Ishikawa (cell line): ENCODE measurements around the gene NRM.

Experiments used
- CEBPB ChIP-seq: IDR thresholded peaks from 2 replicates; pipeline ENCODE4 v1.6.1; 2012
- CREB1 ChIP-seq: IDR thresholded peaks from 2 replicates; pipeline ENCODE4 v1.6.1; 2012; ENCODE audit warnings: low read depth
- EGR1 ChIP-seq: IDR thresholded peaks from 2 replicates; pipeline ENCODE4 v1.6.1; 2012
- EP300 ChIP-seq: IDR thresholded peaks from 2 replicates; pipeline ENCODE4 v1.6.1; 2012; ENCODE audit warnings: borderline replicate concordance
- FOXM1 ChIP-seq: IDR thresholded peaks from 2 replicates; pipeline ENCODE4 v1.6.1; 2012; ENCODE audit warnings: low read depth, borderline replicate concordance
- MAX ChIP-seq: IDR thresholded peaks from 2 replicates; pipeline ENCODE4 v1.6.1; 2012
- NFIC ChIP-seq: IDR thresholded peaks from 2 replicates; pipeline ENCODE4 v1.6.1; 2012
- RAD21 ChIP-seq: IDR thresholded peaks from 2 replicates; pipeline ENCODE4 v1.6.1; 2012; ENCODE audit warnings: low read depth
- REST ChIP-seq: IDR thresholded peaks from 2 replicates; pipeline ENCODE4 v1.6.1; 2012; ENCODE audit warnings: low read depth, mild to moderate bottlenecking
- TAF1 ChIP-seq: IDR thresholded peaks from 2 replicates; pipeline ENCODE4 v1.6.1; 2012; ENCODE audit warnings: low read depth, mild to moderate bottlenecking
- TCF12 ChIP-seq: IDR thresholded peaks from 2 replicates; pipeline ENCODE4 v1.6.1; 2012; ENCODE audit warnings: low read depth
- TEAD4 ChIP-seq: IDR thresholded peaks from 2 replicates; pipeline ENCODE4 v1.6.1; 2012
- USF1 ChIP-seq: IDR thresholded peaks from 2 replicates; pipeline ENCODE4 v1.6.1; 2012
- YY1 ChIP-seq: IDR thresholded peaks from 2 replicates; pipeline ENCODE4 v1.6.1; 2012; ENCODE audit warnings: low read depth
- ZBTB7A ChIP-seq: IDR thresholded peaks from 2 replicates; pipeline ENCODE4 v1.6.1; 2012; ENCODE audit warnings: low read depth

NRM gene

GRCh38 chr6:30707281-30707850 lies 16.6 kb upstream of the NRM start:
- TF ChIP-seq RAD21 (no peak), ZBTB7A (no peak), TCF12 (peak; percentile 81), NFIC (peak; percentile 95), EGR1 (no peak), YY1 (no peak), EP300 (peak; percentile 44), REST (no peak), TEAD4 (peak; percentile 35; the same call in 1 of the 2 replicates), CEBPB (peak; percentile 80; the same call in 1 of the 2 replicates), FOXM1 (no peak), CREB1 (no peak), TAF1 (no peak), USF1 (0 out of 2 replicates have a peak, but pooled peaks have one; percentile 17), MAX (peak; percentile 73)

GRCh38 chr6:30705620-30706019 lies 14.8 kb upstream of the NRM start:
- TF ChIP-seq TEAD4 (no peak), TAF1 (no peak), REST (no peak), CEBPB (no peak), ZBTB7A (no peak), EGR1 (no peak)

- TF ChIP-seq RAD21 (no peak), FOXM1 (no peak), NFIC (no peak), EP300 (no peak)
Observed at GRCh38 chr6:30703821-30704220, 13.0 kb upstream of the NRM start.

GRCh38 chr6:30703011-30703410 lies 12.2 kb upstream of the NRM start:
- TF ChIP-seq MAX (no peak), YY1 (no peak)

- TF ChIP-seq REST (no peak), TEAD4 (no peak), RAD21 (no peak), ZBTB7A (no peak), USF1 (no peak), FOXM1 (no peak), EGR1 (no peak), TAF1 (no peak), MAX (no peak), CEBPB (no peak), CREB1 (no peak), TCF12 (no peak), EP300 (no peak), NFIC (no peak), YY1 (no peak)
Observed at GRCh38 chr6:30700340-30700739, 9.6 kb upstream of the NRM start.
